ENCODE measurements around the gene USP53. TPM values are rescaled to one million over a fixed set of nuclear protein-coding genes. Genes with fewer than 3 reads are reported as not detected.

USP53 gene
- 67.9 and 89.7 TPM in 2 replicates for total RNA-seq

GRCh38 chr4:119212234-119212963 lies at the start of gene USP53:
Gene USP53 (plus strand): TSS chr4:119212713. CDS start chr4:119239760, 27,047 bp downstream.

DNA sequence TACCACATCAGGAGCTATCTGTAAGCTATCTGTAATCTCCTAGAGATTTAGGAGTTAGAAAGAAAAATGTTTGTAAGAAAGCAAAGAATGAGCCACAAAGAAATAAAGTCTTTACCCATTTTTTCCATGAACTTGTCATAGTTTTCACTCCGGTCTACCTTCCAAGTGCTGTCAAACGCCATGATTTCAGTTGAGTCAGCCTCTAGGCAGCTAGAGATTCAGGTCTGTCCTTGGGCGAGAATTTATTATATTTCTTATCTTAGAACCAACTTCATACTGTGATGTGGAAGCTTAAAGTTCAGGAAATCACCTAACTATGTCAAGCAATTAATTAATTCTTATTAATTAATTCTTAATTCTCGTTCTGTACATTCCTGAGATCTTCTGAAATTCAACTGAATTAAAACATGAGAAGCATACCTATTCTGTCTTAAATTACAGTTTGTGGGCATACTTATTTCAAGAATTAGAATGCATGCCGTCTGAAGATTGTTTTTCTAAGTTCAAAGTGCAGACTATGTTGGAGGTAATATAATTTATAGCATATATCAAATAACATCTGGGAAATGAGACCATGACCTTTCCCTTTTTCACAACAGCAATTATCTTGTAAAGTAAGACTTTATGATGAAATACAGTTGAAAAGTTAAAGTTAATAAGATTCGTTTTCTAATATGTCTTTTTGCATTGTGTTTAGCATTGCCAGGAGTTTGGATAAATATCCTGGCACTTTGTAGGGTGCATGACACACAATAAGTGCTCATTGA lies 109.6 kb downstream of the USP53 start, which contains the start of gene FABP2:
FABP2 (minus strand) TSS at position 218 of the 767 bp plus-strand sequence; CDS start at position 182, 36 bp downstream.

Other genes starting within 250 kb of the USP53 start
- 0.15 and 1.3 TPM in 2 replicates for gene MYOZ2, start 76.9 kb upstream of the USP53 start, total RNA-seq
- not detected in 2 replicates for gene FABP2, start 109.4 kb downstream of the USP53 start, total RNA-seq

Data from epithelial cell of umbilical artery (primary cell).